K562 (cell line): Measurements from ENCODE around the gene ZNF112. TPM values are rescaled to one million over a fixed set of nuclear protein-coding genes. Genes with fewer than 3 reads are reported as not detected.

Experiments used
- ATAC-seq: fragments of 200-7000 bp; cut with Tn5 transposase; 3 replicates; pipeline ENCODE4 v1.9.1; 2020; ENCODE audit warnings: moderate library complexity
- BruUV-seq: library from RNA; stranded (reverse); fragments of 400-500 nt; replicated peaks from 2 replicates; lab custom pipeline; 2021; lab: Mats Ljungman, UMichigan
- CTCF ChIA-PET: fragments of 300-600 bp; formaldehyde crosslinking; extraction: SDS; loops from one replicate; lab custom pipeline; 2021; ENCODE audit warnings: low intra/inter-chr PET ratio; lab: Yijun Ruan, JAX
- POLR2A ChIA-PET: fragments of 300-600, 350-650 bp; sonication (Branson Sonifier 250); formaldehyde crosslinking; extraction: SDS; loops from one replicate; lab custom pipeline; 2021; ENCODE audit warnings: antibody characterized with exemption, inconsistent platforms; lab: Yijun Ruan, JAX
- DNase-seq, 4 experiments: peaks; one replicate each; pipeline versions ENCODE4 v3.0.0 to v3.0.0-alpha.2; 2011 to 2018; ENCODE audit warnings: low spot score in 3 of 4, mixed read lengths in 3 of 4; ENCODE audit errors: extremely low read depth in 1 of 4
- FAIRE-seq: peaks from 2 replicates; lab custom pipeline; 2011; peaks lifted over from hg19 to GRCh38; lab: Jason Lieb, UNC
- H2AFZ ChIP-seq: 2 replicates; pipeline ENCODE4 v1.6.0; 2011; ENCODE audit warnings: low read depth, low read length, control low read depth, inconsistent platforms
- H3K27ac ChIP-seq: fragments of 200-600 bp; 3 replicates; pipeline ENCODE4 v1.8.0; 2011; ENCODE audit warnings: low read depth, mild to moderate bottlenecking, control low read depth, inconsistent platforms, low read length, moderate library complexity, mixed read lengths; ENCODE audit errors: extremely low read depth
- H3K27me3 ChIP-seq, 2 experiments: fragments of 300-600 bp in 1 of 2; 2 replicates in 1 of 2; 3 replicates in 1 of 2; pipeline versions ENCODE4 v1.6.0 to v1.8.0; 2011; ENCODE audit warnings: inconsistent platforms in 2 of 2, low read length in 2 of 2, mild to moderate bottlenecking in 1 of 2, mixed read lengths in 1 of 2, moderate library complexity in 1 of 2; ENCODE audit not compliant: control insufficient read depth in 2 of 2, insufficient read depth in 2 of 2
- H3K36me3 ChIP-seq: fragments of 300-600 bp; 3 replicates; pipeline ENCODE4 v1.8.0; 2011; ENCODE audit warnings: mild to moderate bottlenecking, low read length, inconsistent platforms; ENCODE audit not compliant: control insufficient read depth, insufficient read depth
- H3K4me1 ChIP-seq, 2 experiments: fragments of 200-600 bp in 1 of 2; replicated peaks in 1 of 2; 2 replicates in 1 of 2; 3 replicates in 1 of 2; pipeline versions ENCODE4 v1.5.1 to v1.8.0; 2011; ENCODE audit warnings: inconsistent platforms in 2 of 2, low read length in 2 of 2, mild to moderate bottlenecking in 1 of 2, mixed read lengths in 1 of 2, moderate library complexity in 1 of 2; ENCODE audit not compliant: control insufficient read depth in 2 of 2, insufficient read depth in 2 of 2
- H3K4me2 ChIP-seq: 2 replicates; pipeline ENCODE4 v1.6.1; 2011; ENCODE audit warnings: low read length, control low read depth, inconsistent platforms, mixed read lengths; ENCODE audit not compliant: insufficient read depth
- H3K4me3 ChIP-seq: fragments of 200-600 bp; sonication (generic), shearing (Covaris generic); 2 replicates; pipeline ENCODE4 v1.5.1; 2016; ENCODE audit warnings: control low read depth, inconsistent platforms
- H3K79me2 ChIP-seq: fragments of 200-600 bp; 3 replicates; pipeline ENCODE4 v1.8.0; 2011; ENCODE audit warnings: low read length, inconsistent platforms; ENCODE audit not compliant: control insufficient read depth, insufficient read depth
- H3K9ac ChIP-seq, 2 experiments: 2 replicates each; pipeline versions ENCODE4 v1.6.0 to v1.6.1; 2011; ENCODE audit warnings: low read depth in 2 of 2, low read length in 2 of 2, control low read depth in 1 of 2, inconsistent platforms in 1 of 2, mild to moderate bottlenecking in 1 of 2, mixed read lengths in 1 of 2; ENCODE audit not compliant: insufficient read depth in 1 of 2
- H3K9me1 ChIP-seq: one replicate; pipeline ENCODE4 v1.6.0; 2011; ENCODE audit warnings: inconsistent platforms, mild to moderate bottlenecking, low read length, moderate library complexity; ENCODE audit not compliant: control insufficient read depth, insufficient read depth
- H3K9me3 ChIP-seq: replicated peaks from 2 replicates; pipeline ENCODE4 v1.5.1; 2011; ENCODE audit warnings: low read depth, low read length, inconsistent platforms; ENCODE audit not compliant: control insufficient read depth, insufficient read depth
- H4K20me1 ChIP-seq: replicated peaks from 2 replicates; pipeline ENCODE4 v1.6.1; 2011; ENCODE audit warnings: low read length, inconsistent platforms, mixed read lengths; ENCODE audit not compliant: control insufficient read depth, insufficient read depth
- ZKSCAN3 ChIP-seq: fragments of 250-450 bp; sonication (Bioruptor Pico); IDR thresholded peaks from 2 replicates; pipeline ENCODE4 v1.4.0; 2020
- WGBS: fragments of 100-300 bp; shearing (Covaris generic); methylation state at CpG from one replicate; pipeline ENCODE4 v1.1.6; 2016; ENCODE audit warnings: low coverage, mixed read lengths; ENCODE audit not compliant: insufficient coverage; ENCODE audit errors: missing lambda C conversion rate; 5-methylcytosine and 5-hydroxymethylcytosine counted together
- in situ Hi-C: fragments of 300-500 bp; cut with MboI; formaldehyde crosslinking; loops from 4 replicates; pipeline ENCODE4 v1.15.0; 2018; ENCODE audit warnings: inconsistent platforms, mixed read lengths
- intact Hi-C: fragments of 100-400 bp; cut with micrococcal nuclease; formaldehyde crosslinking; loops from 2 replicates; pipeline ENCODE4 v1.14.2; 2022
- polyA plus RNA-seq, 8 experiments: library from polyadenylated mRNA; depleted of rRNA in 4 of 8; stranded (reverse) in 5 of 8; unstranded in 3 of 8; fragments of >200 nt; fragmentation: Nextera tagmentation in 2 of 8; fragmentation: Illumina TruSeq in 1 of 8; extraction: Ambion mirVana in 2 of 8; extraction: Trizol in 1 of 8; gene quantifications; 2 replicates each; pipeline versions ENCODE4 v1.2.1 to v1.2.3, GENCODE V29; 2011 to 2014; ENCODE audit warnings: inconsistent platforms in 1 of 8, missing spikeins in 1 of 8
- total RNA-seq, 7 experiments: library from RNA; depleted of rRNA in 6 of 7; stranded (reverse); fragments of >200 nt in 6 of 7; fragmentation: Illumina TruSeq in 2 of 7; extraction: Trizol in 2 of 7; gene quantifications; 2 replicates each; pipeline versions ENCODE4 v1.2.1 to v1.2.3, GENCODE V29; 2011 to 2021; ENCODE audit warnings: low replicate concordance in 1 of 7
- TF ChIP-seq, protein P1 (sequence below): sonication (generic); IDR thresholded peaks from 2 replicates; pipeline ENCODE4 v1.6.1; 2016
- TF ChIP-seq, protein P2 (sequence below): fragments of 450-650 bp; IDR thresholded peaks from 2 replicates; pipeline ENCODE4 v1.6.1; 2016; ENCODE audit warnings: low read depth, mild to moderate bottlenecking, moderate library complexity

The ZNF112 gene
- total and polyA plus RNA-seq, 9 of the 15 experiments (the other 6 are each of a cell fraction or from before 2014, with no cell fraction given): 0.21 to 1.3 (median 0.61) TPM

- Histone ChIP-seq H3K79me2 (no peaks in the 10 kb centered on the region), H3K27ac (peak overlapping the region; percentile 78), H4K20me1 (no peaks in the 10 kb centered on the region), H3K9me1 (no peaks in the 10 kb centered on the region), H3K36me3 (no peaks in the 10 kb centered on the region; the same call in 2 of the 3 replicates), H3K4me2 (peak overlapping the region; percentile 90), H3K4me3 (peak overlapping the region; percentile 52), H3K9me3 (no peaks in the 10 kb centered on the region; the same call in 1 of the 2 replicates), H3K9ac (peak overlapping the region; percentile 76 to 93; a peak in 3 of 4 replicates), H3K4me1 (peaks cover 4% of the 10 kb centered on the region in 2 experiments; a peak in 2 of 5 replicates), H2AFZ (peak overlapping the region; percentile 87), H3K27me3 (no peaks in the 10 kb centered on the region; a peak in 1 of 5 replicates)
- TF ChIP-seq, protein P1, sequence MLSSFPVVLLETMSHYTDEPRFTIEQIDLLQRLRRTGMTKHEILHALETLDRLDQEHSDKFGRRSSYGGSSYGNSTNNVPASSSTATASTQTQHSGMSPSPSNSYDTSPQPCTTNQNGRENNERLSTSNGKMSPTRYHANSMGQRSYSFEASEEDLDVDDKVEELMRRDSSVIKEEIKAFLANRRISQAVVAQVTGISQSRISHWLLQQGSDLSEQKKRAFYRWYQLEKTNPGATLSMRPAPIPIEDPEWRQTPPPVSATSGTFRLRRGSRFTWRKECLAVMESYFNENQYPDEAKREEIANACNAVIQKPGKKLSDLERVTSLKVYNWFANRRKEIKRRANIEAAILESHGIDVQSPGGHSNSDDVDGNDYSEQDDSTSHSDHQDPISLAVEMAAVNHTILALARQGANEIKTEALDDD: peak; percentile 19; the same call in 1 of the 2 replicates
- TF ChIP-seq, protein P2, sequence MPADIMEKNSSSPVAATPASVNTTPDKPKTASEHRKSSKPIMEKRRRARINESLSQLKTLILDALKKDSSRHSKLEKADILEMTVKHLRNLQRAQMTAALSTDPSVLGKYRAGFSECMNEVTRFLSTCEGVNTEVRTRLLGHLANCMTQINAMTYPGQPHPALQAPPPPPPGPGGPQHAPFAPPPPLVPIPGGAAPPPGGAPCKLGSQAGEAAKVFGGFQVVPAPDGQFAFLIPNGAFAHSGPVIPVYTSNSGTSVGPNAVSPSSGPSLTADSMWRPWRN: 0 out of 2 replicates have a peak, but pooled peaks have one; percentile 28
- TF ChIP-seq ZKSCAN3 (CRISPR knock-in tag): no peak
- POLR2A ChIA-PET: interaction anchor here (0.6 to 0.9 kb wide), 3 partner anchors 92 to 1081 kb away, joined by 3 to 4 read pairs (median 3); partner anchors contain the start of gene ZNF227
- in situ Hi-C loops (no loop called here), intact Hi-C loops (loop anchor here (10.0 kb wide), 1 partner anchor 89 kb away; the partner anchor contains the start of gene ZNF227)
- CTCF ChIA-PET: no interaction called here
- DNase-seq (peak; percentile 15 to 31 (median 18)), ATAC-seq (peak; percentile 22), FAIRE-seq (no peak)
- BruUV-seq: TSS peak; percentile 85
- 1% methylated on average over 11 of the region's 11 CpGs for WGBS
Observed at GRCh38 chr19:44303976-44304568, 52.4 kb downstream of the ZNF112 start.
